Keratinocyte (primary cell): ENCODE measurements around the gene MS4A8.

Experiments used
- CTCF ChIP-seq, 3 experiments: IDR thresholded peaks in 1 of 3; conservative IDR thresholded peaks in 1 of 3; optimal IDR thresholded peaks in 1 of 3; 2 replicates in 2 of 3; 3 replicates in 1 of 3; pipeline versions ENCODE3 to v1.5.1; 2011; ENCODE audit warnings: low read length in 3 of 3, mild to moderate bottlenecking in 3 of 3, moderate library complexity in 2 of 3, control low read depth in 1 of 3, inconsistent platforms in 1 of 3; ENCODE audit not compliant: insufficient read depth in 2 of 3; ENCODE audit errors: extremely low read depth in 1 of 3
- EZH2 ChIP-seq: IDR thresholded peaks from one replicate; pipeline ENCODE4 v1.6.1; 2012; ENCODE audit warnings: inconsistent platforms, mild to moderate bottlenecking, low read length, moderate library complexity

- no peak for TF ChIP-seq CTCF (optimal IDR thresholded peaks at IDR 0.05 in 1 of 3, IDR thresholded peaks at IDR 0.05 in 1 of 3, conservative IDR thresholded peaks at IDR 0.05 in 1 of 3; ENCODE audit: extremely low read depth in 1 of 3, insufficient read depth in 2 of 3, low read length in 3 of 3)
- no peak for TF ChIP-seq EZH2
Measured at GRCh38 chr11:60765355-60765754, 65.9 kb downstream of the MS4A8 start.
